NCI-H345 treated with DMSO at 0.1 percent for 48 hours (cell line): ENCODE results near the gene PXYLP1.

Experiments used
- DNase-seq: peaks from one replicate; lab custom pipeline; 2025; ENCODE audit not compliant: unreplicated experiment; lab: John Stamatoyannopoulos, UW

The PXYLP1 gene

GRCh38 chr3:141249041-141249440 lies 17.4 kb downstream of the PXYLP1 start:
- no peak for DNase-seq

- DNase-seq = no peak
Observed at GRCh38 chr3:141250342-141250741, 18.7 kb downstream of the PXYLP1 start.

- DNase-seq = no peak
Observed at GRCh38 chr3:141250828-141251227, 19.2 kb downstream of the PXYLP1 start.

- no peak for DNase-seq
Observed at GRCh38 chr3:141253326-141253725, 21.7 kb downstream of the PXYLP1 start.

GRCh38 chr3:141253811-141254210 lies 22.2 kb downstream of the PXYLP1 start:
- no peak for DNase-seq

- no peak for DNase-seq
Observed at GRCh38 chr3:141255137-141255845, 23.7 kb downstream of the PXYLP1 start.

GRCh38 chr3:141255846-141256261 lies 24.2 kb downstream of the PXYLP1 start:
- DNase-seq = no peak

GRCh38 chr3:141256820-141257219 lies 25.2 kb downstream of the PXYLP1 start:
- no peak for DNase-seq

- no peak for DNase-seq
Observed at GRCh38 chr3:141257961-141258360, 26.3 kb downstream of the PXYLP1 start.

- DNase-seq = no peak
Observed at GRCh38 chr3:141258973-141259372, 27.3 kb downstream of the PXYLP1 start.

GRCh38 chr3:141259821-141260629 lies 28.4 kb downstream of the PXYLP1 start:
- DNase-seq = no peak

- no peak for DNase-seq
Observed at GRCh38 chr3:141260630-141260927, 29.0 kb downstream of the PXYLP1 start.

- no peak for DNase-seq
Observed at GRCh38 chr3:141261472-141262307, 30.1 kb downstream of the PXYLP1 start.

- DNase-seq = no peak
Observed at GRCh38 chr3:141262308-141262705, 30.7 kb downstream of the PXYLP1 start.

- no peak for DNase-seq
Observed at GRCh38 chr3:141266186-141266585, 34.6 kb downstream of the PXYLP1 start.

- DNase-seq = no peak
Observed at GRCh38 chr3:141266797-141267555, 35.4 kb downstream of the PXYLP1 start.

- DNase-seq = no peak
Observed at GRCh38 chr3:141267629-141268028, 36.0 kb downstream of the PXYLP1 start.

GRCh38 chr3:141268306-141268705 lies 36.7 kb downstream of the PXYLP1 start:
- no peak for DNase-seq

GRCh38 chr3:141268791-141269190 lies 37.2 kb downstream of the PXYLP1 start:
- DNase-seq = no peak

GRCh38 chr3:141269961-141270360 lies 38.3 kb downstream of the PXYLP1 start:
- no peak for DNase-seq
